Activated naive CD4-positive, alpha-beta T cell (primary cell): ENCODE results near the gene ACOXL.
"Not testable (repeated sequence)": the region's sequence is repeated elsewhere in the genome, so short reads cannot be mapped to it uniquely, and the experiment has no call there.

ENCODE experiments used
- DNase-seq, 4 experiments: peaks; one replicate each; lab custom pipeline; 2025; lab: John Stamatoyannopoulos, UW

Gene ACOXL

GRCh38 chr2:110927526-110927925 lies 195.2 kb downstream of the ACOXL start:
- DNase-seq, result no peak

DNA sequence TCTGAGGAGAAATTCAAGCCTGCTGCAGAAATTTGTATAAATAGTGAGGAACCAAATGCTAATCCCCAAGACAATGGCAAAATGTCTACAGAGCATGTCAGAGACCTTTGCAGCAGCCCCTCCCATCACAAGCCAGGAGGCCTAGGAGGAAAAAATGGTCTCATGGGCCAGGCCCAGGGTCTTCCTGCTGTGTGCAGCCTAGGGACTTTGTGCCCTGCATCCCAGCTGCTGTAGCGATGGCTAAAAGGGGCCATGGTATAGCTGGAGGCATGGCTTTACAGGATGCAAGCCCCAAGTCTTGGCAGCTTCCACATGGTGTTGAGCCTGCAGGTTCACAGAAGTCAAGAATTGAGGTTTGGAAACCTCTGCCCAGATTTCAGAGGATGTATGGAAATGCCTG lies 197.2 kb downstream of the ACOXL start:
- DNase-seq, result no peak

DNA sequence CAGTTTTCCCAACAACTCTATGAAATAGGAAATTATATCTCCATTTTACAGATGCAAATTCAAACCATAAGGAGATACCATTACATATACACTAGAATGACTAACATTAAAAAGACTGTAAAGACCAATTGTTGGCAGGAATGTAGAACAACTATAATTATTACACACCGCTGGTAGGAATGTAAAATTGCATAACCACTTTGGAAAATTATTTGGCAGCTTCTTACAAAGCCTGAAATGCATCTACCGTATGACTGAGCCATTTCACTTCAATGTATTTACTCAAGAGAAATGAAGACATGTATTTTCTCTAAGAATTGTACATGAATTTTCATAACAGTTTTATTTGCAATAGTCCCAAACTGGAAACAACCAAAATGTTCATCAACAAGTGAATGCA lies 199.3 kb downstream of the ACOXL start:
- DNase-seq, result no peak

- no peak for DNase-seq
Measured at GRCh38 chr2:110933420-110933819, 201.0 kb downstream of the ACOXL start.

GRCh38 chr2:110934948-110935347 lies 202.6 kb downstream of the ACOXL start:
- no peak for DNase-seq

- no peak for DNase-seq
Measured at GRCh38 chr2:110940376-110940910, 208.1 kb downstream of the ACOXL start.

GRCh38 chr2:110941226-110941625 lies 208.9 kb downstream of the ACOXL start:
- DNase-seq, result no peak

DNA sequence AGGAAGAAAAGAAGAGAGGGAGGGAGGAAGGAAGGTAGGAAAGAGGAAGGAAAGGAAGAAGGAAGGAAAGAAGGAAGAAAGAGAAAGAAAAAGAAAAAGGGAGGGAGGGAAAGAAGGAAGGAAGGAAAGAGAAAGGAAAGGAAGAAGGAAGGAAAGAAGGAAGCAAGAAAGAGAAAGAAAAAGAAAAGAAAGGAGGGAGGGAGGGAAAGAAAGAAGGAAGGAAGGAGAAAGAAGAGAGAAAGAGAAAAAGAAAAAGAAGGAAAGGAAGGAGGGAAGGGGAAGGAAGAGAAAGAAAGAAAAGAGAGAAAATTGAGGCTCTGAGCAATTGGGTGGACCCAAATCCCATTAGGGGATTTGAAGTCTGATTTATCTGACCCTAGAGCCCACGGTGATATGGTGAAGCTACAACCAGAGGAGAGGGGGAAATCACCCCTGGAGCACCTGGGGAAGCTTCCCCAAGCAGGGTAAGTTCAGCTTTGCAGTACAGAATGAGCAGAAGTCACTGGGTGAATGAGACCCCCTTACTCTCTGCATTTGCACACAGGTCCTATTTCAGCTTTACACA lies 210.8 kb downstream of the ACOXL start:
- no peak for DNase-seq

DNA sequence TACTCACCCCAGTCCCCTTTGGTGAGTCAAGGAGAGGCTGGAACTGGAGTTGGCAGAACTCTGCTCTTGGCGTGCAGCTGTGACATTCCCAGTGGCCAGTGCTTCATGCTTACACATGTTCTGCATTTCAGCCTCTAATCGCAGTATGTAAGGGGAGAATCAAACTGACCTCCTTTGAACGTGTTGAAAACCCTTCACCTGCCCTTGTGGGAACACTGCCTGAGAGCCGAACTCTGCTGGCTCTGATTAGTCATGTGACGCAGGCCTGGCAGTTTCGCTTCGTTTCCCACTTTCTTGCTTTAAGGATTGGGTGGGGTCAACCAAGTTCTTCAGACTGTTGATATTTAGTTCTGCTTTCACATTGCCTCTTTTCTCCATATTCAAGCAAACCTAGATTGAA lies 214.5 kb downstream of the ACOXL start:
- no peak for DNase-seq

GRCh38 chr2:110948027-110948674 lies 215.8 kb downstream of the ACOXL start:
- DNase-seq, result no peak

GRCh38 chr2:110950281-110950680 lies 217.9 kb downstream of the ACOXL start:
- DNase-seq, result no peak

GRCh38 chr2:110955045-110955444 lies 222.7 kb downstream of the ACOXL start:
- DNase-seq, result no peak

DNA sequence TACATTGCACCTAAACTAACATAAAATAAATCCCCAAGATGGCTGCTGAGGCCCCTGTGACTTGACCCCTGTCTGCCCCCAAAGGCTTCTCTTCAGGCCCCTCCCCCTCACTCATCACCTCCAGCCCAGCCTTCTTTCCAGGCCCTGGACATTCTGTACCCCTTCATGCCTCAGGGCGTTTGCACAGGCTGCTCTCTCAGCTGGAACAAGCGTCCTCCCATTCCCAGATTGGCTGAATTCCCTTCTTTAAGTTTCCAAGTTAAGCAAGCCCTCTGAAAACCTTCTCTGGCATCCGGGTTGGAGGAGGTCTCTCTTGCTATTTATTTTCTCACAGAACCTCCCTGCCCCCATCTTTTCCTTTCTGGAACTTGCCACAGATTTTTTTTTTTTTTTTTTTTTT lies 223.2 kb downstream of the ACOXL start:
- no peak for DNase-seq

DNA sequence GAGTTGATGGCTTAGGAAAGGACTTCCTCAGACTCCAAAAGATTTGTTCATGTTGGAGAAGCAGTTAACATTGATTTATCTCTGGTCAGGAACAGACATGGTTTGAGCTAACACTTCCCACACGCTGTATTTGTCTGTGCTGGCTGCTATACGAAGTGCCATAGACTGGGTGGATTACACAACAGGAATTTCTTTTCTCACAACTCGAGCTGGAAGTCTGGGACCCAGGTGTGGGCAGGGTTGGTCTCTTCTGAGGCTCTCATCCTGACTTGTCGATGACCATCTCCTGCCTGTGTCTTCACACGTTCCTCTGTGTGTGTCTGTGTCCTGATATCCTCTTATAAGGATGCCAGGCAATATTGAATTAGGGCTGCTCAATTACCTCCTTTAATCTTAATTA lies 224.9 kb downstream of the ACOXL start:
- no peak for DNase-seq

DNA sequence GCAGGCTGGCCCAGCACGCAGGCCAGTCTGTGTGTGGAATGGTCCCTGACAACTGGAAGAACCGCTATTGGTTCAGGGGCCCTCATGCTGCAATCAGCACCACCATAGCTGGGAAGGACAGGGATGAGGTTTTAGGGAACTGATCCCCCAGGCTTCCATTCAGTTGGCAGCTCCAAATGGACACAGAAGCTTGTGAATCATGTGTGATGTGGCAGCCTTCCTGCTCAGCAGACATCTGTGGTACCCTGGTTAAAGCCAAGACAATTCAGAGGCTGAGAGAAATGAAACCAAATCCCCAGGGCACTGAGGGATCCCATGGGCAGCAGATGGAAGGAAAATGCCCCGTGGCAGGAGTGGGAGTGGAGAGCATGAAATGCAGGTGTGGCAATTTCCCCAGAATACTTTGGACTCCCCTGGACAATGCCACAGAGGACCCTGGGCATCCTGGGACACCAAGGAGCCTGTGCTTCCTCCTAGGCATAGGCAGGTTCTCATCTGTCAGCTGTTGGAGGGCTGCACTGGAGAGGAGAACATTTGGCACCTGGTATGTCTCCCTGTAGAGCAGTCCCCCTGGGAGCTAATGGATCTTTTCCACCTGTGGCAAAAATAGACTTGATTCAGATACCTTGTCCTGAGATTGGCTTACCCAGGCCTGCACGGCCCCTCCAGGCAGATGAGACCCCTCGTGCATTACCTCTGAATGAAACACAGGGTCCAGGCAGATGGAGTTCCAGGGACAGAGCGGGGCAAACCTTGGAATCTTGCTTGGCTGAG lies 226.2 kb downstream of the ACOXL start:
- DNase-seq, result no peak

DNA sequence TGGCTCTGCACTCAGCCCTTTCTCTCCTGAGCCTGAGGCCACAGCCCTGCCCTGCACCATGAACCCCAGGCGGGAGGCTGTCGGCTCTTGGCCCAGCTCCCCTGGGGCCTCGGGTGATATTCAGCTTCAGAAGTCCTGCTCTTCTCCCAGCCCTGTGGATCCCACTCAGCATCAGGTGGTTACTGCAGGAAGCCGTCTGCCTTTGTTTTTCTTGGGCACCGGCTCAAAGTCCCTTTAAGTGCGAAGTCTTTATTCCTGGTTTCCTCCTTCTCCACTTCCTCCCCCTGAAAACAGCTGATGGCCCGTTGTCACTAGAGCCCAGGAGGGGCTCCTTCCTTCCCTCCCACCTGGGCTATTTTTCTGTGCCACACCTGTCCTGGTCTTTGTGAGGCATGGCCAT lies 226.8 kb downstream of the ACOXL start:
- DNase-seq, result no peak

DNA sequence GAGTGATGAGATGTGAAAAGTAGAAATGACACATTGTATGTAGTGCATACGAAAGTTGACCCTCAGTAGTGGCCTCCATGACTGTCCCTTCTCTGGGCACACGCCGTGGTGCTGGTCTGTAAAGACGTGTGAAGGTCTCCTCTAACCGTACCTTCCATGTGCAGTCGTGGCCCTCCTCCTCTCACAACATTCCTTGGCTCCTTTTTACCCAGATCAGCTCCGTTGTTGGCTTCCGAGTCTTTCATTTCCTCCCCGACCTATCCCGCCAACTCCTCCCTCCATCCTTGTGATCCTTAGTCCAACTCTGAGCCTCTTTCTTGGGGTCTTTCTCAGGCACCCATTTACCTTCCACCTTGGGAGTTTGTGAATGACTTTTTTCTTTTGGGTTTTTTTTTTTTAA lies 227.9 kb downstream of the ACOXL start:
- DNase-seq, result no peak

DNA sequence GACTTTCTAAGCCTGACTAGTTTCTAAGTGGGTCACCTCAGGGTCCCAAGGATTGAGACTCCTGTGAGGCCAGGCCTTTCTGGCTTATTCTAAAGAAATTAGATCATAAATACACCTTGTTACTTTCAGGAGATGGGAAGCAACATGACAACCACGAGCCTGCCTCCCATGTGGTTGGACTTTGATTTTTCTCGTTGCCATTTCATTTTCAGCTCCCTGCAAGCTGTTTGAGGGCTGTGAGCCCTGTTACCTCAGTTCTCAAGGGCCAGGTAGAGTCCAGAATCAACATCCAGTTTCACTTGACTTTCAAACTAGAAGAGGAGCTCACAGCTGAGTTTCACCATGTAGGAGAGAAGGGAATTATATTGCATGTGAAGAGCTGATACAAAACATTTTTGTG lies 228.6 kb downstream of the ACOXL start:
- no peak for DNase-seq

- not testable (repeated sequence) for DNase-seq
Measured at GRCh38 chr2:110961643-110962042, 229.3 kb downstream of the ACOXL start.

DNA sequence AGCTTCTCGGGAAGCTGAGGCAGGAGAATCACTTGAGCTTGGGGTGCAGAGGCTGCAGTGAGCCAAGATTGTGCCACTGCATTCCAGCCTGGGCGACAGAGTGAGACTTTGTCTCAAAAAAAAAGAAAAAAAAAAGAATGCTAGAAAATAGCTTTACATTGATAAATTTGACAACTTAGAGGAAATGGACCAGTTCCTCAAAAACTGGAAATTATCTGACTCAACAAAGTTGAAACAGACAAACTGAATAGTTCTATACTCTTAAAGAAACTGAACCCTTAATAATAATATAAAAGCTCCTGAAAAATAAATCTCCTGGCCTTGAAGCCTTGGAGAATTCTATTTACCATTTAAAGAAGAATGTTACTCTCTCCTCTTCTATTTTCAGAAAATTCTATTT lies 237.3 kb downstream of the ACOXL start:
- no peak for DNase-seq

DNA sequence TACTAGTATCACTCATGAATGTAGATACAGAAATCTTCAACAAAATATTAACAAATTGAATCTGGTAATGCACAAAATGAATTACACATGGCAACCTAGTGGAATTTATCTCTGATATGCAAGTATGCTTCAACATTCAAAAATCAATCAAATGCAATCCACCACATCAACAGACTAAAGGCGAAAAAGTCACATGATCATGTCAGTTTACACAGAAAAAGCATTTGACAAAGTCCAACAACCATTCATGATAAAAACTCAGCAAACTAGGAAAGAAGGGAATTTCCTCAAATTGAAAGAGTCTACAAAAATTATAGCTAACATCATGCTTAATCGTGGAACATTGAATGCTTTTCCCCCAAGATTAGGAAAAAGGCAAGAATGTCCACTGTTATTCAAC lies 237.8 kb downstream of the ACOXL start:
- no peak for DNase-seq

GRCh38 chr2:110971811-110972210 lies 239.4 kb downstream of the ACOXL start:
- no peak for DNase-seq

- DNase-seq, result no peak
Measured at GRCh38 chr2:110973262-110973661, 240.9 kb downstream of the ACOXL start.
